ENCODE data around the gene FRAS1.

DNA sequence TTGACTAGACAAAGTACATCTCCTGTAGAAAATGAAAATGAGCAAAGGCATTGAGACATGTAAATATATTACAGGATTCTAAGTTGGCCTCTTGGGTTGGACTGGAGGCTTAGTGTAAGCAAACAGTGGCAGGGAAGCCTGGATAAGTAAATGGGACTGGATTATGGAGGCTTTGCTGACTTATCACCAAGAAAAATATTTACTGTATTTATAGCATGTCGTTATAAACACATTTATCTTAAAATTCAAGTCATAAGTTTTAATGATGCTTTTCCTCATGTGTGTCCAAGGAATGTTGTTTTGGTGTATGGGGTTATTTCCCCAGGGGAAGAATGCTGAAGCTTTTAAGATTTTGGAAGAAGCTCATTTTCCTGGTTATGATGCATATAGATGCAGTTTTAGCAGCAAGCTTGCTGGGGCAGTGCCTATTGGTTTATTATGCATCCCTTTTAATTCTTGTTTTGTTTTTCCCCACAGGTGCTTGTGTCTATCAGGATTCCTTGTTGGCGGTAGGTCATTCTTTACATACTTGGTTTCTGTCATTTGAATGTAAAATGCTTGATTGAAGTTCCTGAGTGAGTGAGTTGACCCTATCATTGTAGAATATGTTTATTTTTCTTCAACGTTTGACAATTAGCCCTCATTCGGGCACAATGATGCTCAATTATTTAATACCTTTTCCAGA lies 8.5 kb downstream of the FRAS1 start:
- TF ChIP-seq, protein P1, sequence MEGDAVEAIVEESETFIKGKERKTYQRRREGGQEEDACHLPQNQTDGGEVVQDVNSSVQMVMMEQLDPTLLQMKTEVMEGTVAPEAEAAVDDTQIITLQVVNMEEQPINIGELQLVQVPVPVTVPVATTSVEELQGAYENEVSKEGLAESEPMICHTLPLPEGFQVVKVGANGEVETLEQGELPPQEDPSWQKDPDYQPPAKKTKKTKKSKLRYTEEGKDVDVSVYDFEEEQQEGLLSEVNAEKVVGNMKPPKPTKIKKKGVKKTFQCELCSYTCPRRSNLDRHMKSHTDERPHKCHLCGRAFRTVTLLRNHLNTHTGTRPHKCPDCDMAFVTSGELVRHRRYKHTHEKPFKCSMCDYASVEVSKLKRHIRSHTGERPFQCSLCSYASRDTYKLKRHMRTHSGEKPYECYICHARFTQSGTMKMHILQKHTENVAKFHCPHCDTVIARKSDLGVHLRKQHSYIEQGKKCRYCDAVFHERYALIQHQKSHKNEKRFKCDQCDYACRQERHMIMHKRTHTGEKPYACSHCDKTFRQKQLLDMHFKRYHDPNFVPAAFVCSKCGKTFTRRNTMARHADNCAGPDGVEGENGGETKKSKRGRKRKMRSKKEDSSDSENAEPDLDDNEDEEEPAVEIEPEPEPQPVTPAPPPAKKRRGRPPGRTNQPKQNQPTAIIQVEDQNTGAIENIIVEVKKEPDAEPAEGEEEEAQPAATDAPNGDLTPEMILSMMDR (conservative IDR thresholded peaks at IDR 0.05): no peak
- TF ChIP-seq EZH2 (IDR thresholded peaks at IDR 0.05; ENCODE audit: low read depth): no peak
